A673 (cell line): Measurements from ENCODE around the gene ARHGAP1. TPM values are rescaled to one million over a fixed set of nuclear protein-coding genes. Genes with fewer than 3 reads are reported as not detected.

Experiments used
- BruUV-seq: library from RNA; stranded (reverse); fragments of 400-500 nt; replicated peaks from 2 replicates; lab custom pipeline; 2021; lab: Mats Ljungman, UMichigan
- CTCF ChIA-PET: fragments of 300-600 bp; sonication (Branson Sonifier 250); formaldehyde crosslinking; loops from one replicate; lab custom pipeline; 2022; ENCODE audit warnings: antibody characterized with exemption; lab: Charles Lee
- POLR2A ChIA-PET: fragments of 300-600 bp; sonication (Branson Sonifier 250); formaldehyde crosslinking; loops from one replicate; lab custom pipeline; 2022; ENCODE audit warnings: antibody characterized with exemption; ENCODE audit not compliant: low non-redundant PET; lab: Charles Lee
- DNase-seq: peaks from one replicate; pipeline ENCODE4 v3.0.0-alpha.2; 2015; ENCODE audit warnings: low spot score
- H3K27ac ChIP-seq: fragments of 200-600 bp; sonication (generic); 2 replicates; pipeline ENCODE4 v1.5.1; 2016; ENCODE audit warnings: mixed run types, low read depth, mild to moderate bottlenecking, mixed read lengths, antibody characterized with exemption, low read length; ENCODE audit not compliant: poor library complexity, severe bottlenecking
- H3K27me3 ChIP-seq: fragments of 200-600 bp; sonication (generic); replicated peaks from 2 replicates; pipeline ENCODE4 v1.6.1; 2017; ENCODE audit warnings: mixed run types, low read depth, mild to moderate bottlenecking, mixed read lengths, antibody characterized with exemption, low read length; ENCODE audit not compliant: insufficient read depth, poor library complexity
- H3K36me3 ChIP-seq: fragments of 200-600 bp; sonication (generic); 2 replicates; pipeline ENCODE4 v1.6.1; 2016; ENCODE audit warnings: mixed run types, mild to moderate bottlenecking, mixed read lengths, antibody characterized with exemption, low read length; ENCODE audit not compliant: insufficient read depth, poor library complexity, severe bottlenecking
- H3K4me1 ChIP-seq: fragments of 200-600 bp; sonication (generic); 2 replicates; pipeline ENCODE4 v1.6.1; 2017; ENCODE audit warnings: mixed run types, mild to moderate bottlenecking, mixed read lengths, antibody characterized with exemption, low read length; ENCODE audit not compliant: insufficient read depth, poor library complexity, severe bottlenecking
- H3K4me3 ChIP-seq: fragments of 200-600 bp; sonication (generic); 2 replicates; pipeline ENCODE4 v1.5.1; 2016; ENCODE audit warnings: low read depth, mixed run types, mild to moderate bottlenecking, mixed read lengths, low read length; ENCODE audit not compliant: poor library complexity, severe bottlenecking
- H3K9me3 ChIP-seq: fragments of 200-600 bp; sonication (generic); 2 replicates; pipeline ENCODE4 v1.6.1; 2016; ENCODE audit warnings: mixed run types, low read depth, mild to moderate bottlenecking, mixed read lengths, antibody characterized with exemption, low read length; ENCODE audit not compliant: poor library complexity, severe bottlenecking
- CTCF ChIP-seq: fragments of 300-800, 200-600 bp; sonication (generic); conservative IDR thresholded peaks from 2 replicates; pipeline ENCODE4 v1.5.1; 2017; ENCODE audit warnings: low read depth, mild to moderate bottlenecking, antibody characterized with exemption, low read length, moderate library complexity, mixed read lengths
- EZH2 ChIP-seq: fragments of 200-600 bp; sonication (generic); IDR thresholded peaks from 2 replicates; pipeline ENCODE4 v1.6.1; 2017; ENCODE audit warnings: borderline replicate concordance, low read depth, mild to moderate bottlenecking, mixed read lengths, antibody characterized with exemption, low read length; ENCODE audit not compliant: poor library complexity, severe bottlenecking
- intact Hi-C: fragments of 100-400 bp; cut with micrococcal nuclease; formaldehyde crosslinking; loops from one replicate; pipeline ENCODE4 v1.10.0; 2022; ENCODE audit not compliant: unreplicated experiment
- total RNA-seq: library from RNA; stranded (reverse); gene quantifications from 2 replicates; pipeline ENCODE4 v1.2.3, GENCODE V29; 2021

The ARHGAP1 gene
- total RNA-seq, 1 experiment from 2014 or later: 89.3 TPM

DNA sequence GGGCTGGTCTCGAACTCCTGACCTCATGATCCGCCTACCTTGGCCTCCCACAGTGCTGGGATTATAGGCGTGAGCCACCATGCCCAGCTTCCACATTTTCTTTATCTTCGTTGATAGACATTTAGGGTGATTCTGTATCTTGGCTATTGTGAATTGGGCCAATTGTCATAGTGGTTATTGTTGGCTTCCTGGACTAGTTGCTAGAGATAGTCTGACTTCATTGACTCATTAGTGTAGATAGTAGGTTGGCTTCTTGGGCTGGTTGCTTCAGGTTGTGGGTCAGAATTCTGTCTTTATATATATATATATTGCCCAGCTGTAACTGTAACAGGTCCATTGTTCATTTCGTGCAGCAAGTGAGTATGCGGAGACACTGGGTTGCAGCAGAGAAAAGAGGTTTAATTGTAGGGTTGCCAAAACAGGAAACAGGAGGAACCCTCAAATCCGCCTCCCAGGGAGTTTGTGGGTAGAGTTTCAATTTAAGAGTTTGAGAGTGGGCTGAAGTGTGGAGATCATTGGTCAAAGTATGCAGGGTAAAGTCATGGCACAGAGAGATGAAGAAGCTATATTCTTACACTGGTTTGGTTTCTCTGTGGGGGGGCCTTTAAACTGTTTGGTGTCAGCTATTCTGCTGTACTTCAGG lies 61.1 kb downstream of the ARHGAP1 start:
- H3K27me3 ChIP-seq: no peaks in the 10 kb centered on the region
- peak; percentile 93 for DNase-seq
- CTCF ChIA-PET: interaction anchor here (0.6 to 0.7 kb wide), 2 partner anchors 288 to 702 kb away, joined by 3 to 5 read pairs; no protein-coding TSS in a partner anchor
- POLR2A ChIA-PET: interaction anchor here (0.6 to 0.8 kb wide), 3 partner anchors 10 to 76 kb away, joined by 3 to 4 read pairs (median 3); no protein-coding TSS in a partner anchor
- H3K4me1 ChIP-seq: peaks cover 3% of the 10 kb centered on the region
- peaks cover 15% of the 10 kb centered on the region for H3K36me3 ChIP-seq
- intact Hi-C loops: no loop called here
- H3K9me3 ChIP-seq: peaks cover 6% of the 10 kb centered on the region
- BruUV-seq: no TSS peak
- peak overlapping the region; percentile 1 for H3K27ac ChIP-seq
- H3K4me3 ChIP-seq: no peak overlapping the region
- TF ChIP-seq CTCF (no peak), EZH2 (no peak)

GRCh38 chr11:46637546-46637945 lies 62.9 kb downstream of the ARHGAP1 start:
- Histone ChIP-seq H3K27ac (no peak overlapping the region), H3K4me1 (peaks cover 3% of the 10 kb centered on the region), H3K36me3 (peaks cover 15% of the 10 kb centered on the region), H3K9me3 (peaks cover 6% of the 10 kb centered on the region), H3K27me3 (no peaks in the 10 kb centered on the region), H3K4me3 (no peak overlapping the region)
- intact Hi-C loops: no loop called here
- no peak for TF ChIP-seq CTCF
- no peak for TF ChIP-seq EZH2
- BruUV-seq: no TSS peak
- DNase-seq: no peak
- POLR2A ChIA-PET: no interaction called here
- CTCF ChIA-PET: no interaction called here

GRCh38 chr11:46635557-46636139 lies 64.8 kb downstream of the ARHGAP1 start:
- peaks cover 3% of the 10 kb centered on the region for H3K4me1 ChIP-seq
- BruUV-seq: no TSS peak
- H3K9me3 ChIP-seq: peaks cover 6% of the 10 kb centered on the region
- H3K27ac ChIP-seq: no peak overlapping the region
- H3K27me3 ChIP-seq: no peaks in the 10 kb centered on the region
- ChIA-PET CTCF (no interaction called here), POLR2A (no interaction called here)
- TF ChIP-seq EZH2 (no peak), CTCF (no peak)
- DNase-seq: no peak
- no peak overlapping the region for H3K4me3 ChIP-seq
- peaks cover 23% of the 10 kb centered on the region for H3K36me3 ChIP-seq
- intact Hi-C loops: no loop called here
